ENCODE measurements around the gene ZNF584.

ZNF584 gene

DNA sequence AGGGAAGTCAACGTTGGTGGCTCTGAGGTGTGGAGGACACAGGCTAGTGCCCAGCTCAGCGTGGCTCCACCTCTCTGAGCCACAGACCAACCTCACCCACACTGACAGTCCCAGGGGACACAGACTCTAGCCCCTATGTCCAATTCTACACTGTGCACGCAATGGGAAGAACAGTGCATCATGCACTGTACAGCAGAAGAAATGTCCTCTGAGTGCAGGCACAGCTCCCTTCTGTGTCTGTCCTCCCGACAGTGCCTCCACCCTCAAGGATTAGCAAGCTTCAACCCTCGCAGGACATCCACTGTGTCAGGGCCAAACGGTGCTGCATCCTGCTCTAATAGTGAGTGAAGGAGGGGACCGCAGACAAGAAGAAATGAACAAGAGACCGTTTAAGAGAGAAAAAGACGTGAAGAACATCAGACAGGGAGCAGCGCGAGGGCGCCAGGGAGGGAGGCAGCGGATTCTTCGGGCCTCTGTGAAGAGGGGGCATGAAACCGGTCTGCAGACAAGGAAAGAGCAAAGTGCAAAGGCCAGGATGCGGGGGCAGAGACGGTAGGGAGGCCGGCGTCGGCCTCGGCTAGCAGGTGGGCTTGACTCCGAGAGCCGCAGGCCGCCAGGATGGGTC, 28.3 kb upstream of the ZNF584 start:
- in situ Hi-C loops (cut with MboI; ENCODE audit: low pct_unique_long_range_greater_than_20kb, low sequenced_read_pairs, unreplicated experiment) = no loop called here
- no peak for DNase-seq (ENCODE audit: low spot score)
- TF ChIP-seq, protein P1, sequence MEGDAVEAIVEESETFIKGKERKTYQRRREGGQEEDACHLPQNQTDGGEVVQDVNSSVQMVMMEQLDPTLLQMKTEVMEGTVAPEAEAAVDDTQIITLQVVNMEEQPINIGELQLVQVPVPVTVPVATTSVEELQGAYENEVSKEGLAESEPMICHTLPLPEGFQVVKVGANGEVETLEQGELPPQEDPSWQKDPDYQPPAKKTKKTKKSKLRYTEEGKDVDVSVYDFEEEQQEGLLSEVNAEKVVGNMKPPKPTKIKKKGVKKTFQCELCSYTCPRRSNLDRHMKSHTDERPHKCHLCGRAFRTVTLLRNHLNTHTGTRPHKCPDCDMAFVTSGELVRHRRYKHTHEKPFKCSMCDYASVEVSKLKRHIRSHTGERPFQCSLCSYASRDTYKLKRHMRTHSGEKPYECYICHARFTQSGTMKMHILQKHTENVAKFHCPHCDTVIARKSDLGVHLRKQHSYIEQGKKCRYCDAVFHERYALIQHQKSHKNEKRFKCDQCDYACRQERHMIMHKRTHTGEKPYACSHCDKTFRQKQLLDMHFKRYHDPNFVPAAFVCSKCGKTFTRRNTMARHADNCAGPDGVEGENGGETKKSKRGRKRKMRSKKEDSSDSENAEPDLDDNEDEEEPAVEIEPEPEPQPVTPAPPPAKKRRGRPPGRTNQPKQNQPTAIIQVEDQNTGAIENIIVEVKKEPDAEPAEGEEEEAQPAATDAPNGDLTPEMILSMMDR (IDR thresholded peaks at IDR 0.05; ENCODE audit: extremely low read depth, insufficient read depth, missing control alignments) = no peak

DNA sequence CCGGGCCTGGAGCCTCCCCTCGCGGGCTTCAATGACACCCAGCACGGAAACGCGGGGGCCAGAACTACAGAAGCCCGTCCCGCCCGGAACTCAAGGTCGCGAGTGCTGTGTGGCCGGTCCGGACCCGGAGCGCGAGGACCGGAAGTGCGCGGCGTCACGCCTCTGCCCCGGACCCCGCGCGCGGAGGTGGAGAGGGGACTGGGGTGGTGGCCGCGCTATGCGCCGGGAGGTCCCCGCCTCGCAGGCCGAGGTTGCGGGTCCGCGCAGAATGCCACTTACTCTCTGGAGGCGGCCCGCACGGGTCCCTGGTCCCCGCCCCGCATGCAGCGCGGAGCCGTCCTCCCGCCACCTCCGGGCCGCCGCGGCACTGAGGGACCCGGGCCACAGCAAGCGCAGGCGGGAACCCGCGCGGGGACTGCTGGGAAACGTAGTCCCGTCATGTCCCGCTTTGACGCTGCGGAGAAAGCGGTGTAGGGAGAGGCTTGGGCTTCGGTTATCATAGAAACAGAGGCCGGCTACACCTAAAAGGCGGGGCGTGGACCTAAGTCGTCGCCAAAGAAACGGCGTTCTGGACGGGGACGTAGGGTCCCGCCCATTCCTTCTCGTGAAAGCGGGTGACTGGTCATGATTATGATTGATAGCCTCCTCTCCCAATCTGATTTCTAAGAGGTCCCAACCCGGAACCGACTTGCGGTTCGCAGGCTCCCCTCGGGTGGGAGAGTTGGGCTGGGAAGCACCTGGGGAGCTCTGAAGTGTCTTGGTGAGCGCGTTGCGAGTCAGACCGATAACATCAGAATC, 27.6 kb upstream of the ZNF584 start, which contains the start of gene ZNF837:
TSS of gene ZNF837 (minus strand) at position 369 of the 798 bp plus-strand sequence. CDS start 11,698 bp downstream, outside the sequence.
- TF ChIP-seq, protein P1 (IDR thresholded peaks at IDR 0.05; ENCODE audit: extremely low read depth, insufficient read depth, missing control alignments) = no peak
- peak; percentile 97 for DNase-seq (ENCODE audit: low spot score)
- in situ Hi-C loops (cut with MboI; ENCODE audit: low pct_unique_long_range_greater_than_20kb, low sequenced_read_pairs, unreplicated experiment) = no loop called here

DNA sequence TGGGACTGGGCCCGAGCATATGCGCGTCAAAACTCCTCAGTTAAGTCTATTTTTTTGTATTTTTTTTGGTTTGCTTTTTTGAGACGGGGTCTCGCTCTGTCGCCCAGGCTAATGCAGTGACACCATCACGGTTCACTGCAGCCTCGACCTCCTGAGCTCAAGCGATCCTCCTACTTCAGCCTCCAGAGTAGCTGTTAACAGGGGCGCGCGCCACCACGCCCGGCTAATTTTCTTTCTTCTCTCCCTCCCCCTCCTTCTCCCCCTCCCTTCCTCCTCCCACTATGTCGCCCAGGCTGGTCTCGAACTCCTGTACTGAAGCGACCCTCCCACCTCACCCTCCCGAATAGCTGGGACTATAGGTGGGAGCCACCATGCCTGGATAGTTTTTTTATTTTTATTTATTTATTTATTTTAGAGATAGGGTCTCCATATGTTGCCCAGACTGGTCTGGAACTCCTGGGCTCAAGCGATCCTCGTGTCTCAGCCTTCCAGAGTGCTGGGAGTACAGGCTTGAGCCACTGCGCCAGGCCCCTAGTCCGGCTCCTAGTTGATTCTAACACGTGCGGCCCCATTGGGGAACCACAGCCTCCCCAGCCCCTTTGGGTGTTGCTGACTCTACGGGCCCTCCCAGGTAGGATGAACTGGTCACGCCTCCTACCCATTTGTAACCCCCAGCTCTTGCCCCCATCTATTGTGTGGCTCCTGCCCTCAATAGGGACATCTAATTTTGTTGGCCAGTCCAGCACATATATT, 26.8 kb upstream of the ZNF584 start:
- DNase-seq (ENCODE audit: low spot score) = no peak
- in situ Hi-C loops (cut with MboI; ENCODE audit: low pct_unique_long_range_greater_than_20kb, low sequenced_read_pairs, unreplicated experiment) = no loop called here
- TF ChIP-seq, protein P1 (IDR thresholded peaks at IDR 0.05; ENCODE audit: extremely low read depth, insufficient read depth, missing control alignments) = no peak

DNA sequence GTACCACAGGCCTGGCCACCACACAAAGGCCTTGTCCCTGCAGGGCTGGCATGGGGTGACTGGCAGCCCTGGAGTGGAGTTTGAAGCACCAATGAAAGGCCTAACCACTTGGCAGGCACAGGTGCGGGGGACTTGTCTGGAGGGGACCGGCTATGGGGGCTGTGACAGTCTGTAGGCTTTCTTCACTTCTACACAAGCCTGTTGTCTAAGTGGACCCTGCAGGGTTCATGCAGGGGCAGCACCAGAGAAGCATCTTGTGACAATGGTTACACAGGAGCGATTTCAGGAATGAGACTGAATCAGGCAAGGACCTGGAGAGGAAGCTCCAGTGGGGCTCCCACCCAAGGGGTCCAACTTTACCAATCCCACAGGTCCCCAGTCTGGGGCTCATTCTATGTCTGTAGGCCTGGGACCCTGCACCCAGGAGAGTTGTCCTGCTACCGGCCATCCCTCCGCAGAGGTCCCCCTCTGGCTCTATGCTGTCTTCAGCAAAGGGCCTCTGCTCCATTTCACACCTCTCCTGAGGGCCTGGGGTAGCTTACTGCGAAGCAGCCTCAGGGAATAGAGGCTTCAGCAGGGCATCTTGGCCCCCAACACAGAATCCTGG, 25.3 kb upstream of the ZNF584 start:
- DNase-seq (ENCODE audit: low spot score) = no peak
- TF ChIP-seq, protein P1 (IDR thresholded peaks at IDR 0.05; ENCODE audit: extremely low read depth, insufficient read depth, missing control alignments) = no peak
- in situ Hi-C loops (cut with MboI; ENCODE audit: low pct_unique_long_range_greater_than_20kb, low sequenced_read_pairs, unreplicated experiment) = no loop called here

DNA sequence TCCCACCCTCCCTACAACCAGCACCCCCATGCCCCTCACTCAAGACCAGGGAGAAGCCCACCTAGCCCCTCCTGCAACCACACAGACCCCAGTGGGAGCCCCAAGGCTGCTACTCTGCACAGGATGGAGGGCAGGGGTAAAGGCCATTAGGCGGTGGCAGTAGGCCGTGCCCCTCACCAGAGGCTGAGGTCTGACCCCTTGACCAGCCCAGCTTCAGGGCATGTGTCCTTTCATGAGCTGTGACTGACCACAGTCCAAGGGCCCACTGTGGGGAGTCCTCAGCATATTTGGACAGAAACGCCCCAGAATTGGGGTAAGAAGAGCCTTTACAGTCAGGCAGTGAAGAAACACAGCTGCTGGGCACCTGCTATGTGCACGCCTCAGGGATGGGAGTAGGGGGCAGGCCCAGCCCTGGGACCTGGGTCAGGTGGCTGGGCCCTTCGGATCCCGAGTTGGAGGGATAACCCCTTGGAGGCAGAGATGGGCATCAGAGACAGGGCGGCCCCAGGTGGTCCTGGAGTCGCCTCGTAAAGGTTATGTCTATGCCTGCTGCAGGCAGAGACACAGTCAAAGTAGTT, 23.0 kb upstream of the ZNF584 start:
- in situ Hi-C loops (cut with MboI; ENCODE audit: low pct_unique_long_range_greater_than_20kb, low sequenced_read_pairs, unreplicated experiment) = no loop called here
- DNase-seq (ENCODE audit: low spot score) = no peak
- TF ChIP-seq, protein P1 (IDR thresholded peaks at IDR 0.05; ENCODE audit: extremely low read depth, insufficient read depth, missing control alignments) = no peak
